H1 (cell line): ENCODE data around the gene FLOT1.

ENCODE experiments used
- CBX5 ChIP-seq: fragments of 300-800, 300-1000 bp; sonication (generic); IDR thresholded peaks from 2 replicates; pipeline ENCODE4 v1.7.1; 2016; ENCODE audit warnings: antibody characterized with exemption, low read length, low read depth
- CTCF ChIP-seq, 3 experiments: IDR thresholded peaks; 1 replicate in 2 of 3; 2 replicates in 1 of 3; pipeline versions ENCODE4 v1.5.1 to v1.6.1; 2011; ENCODE audit warnings: low read length in 3 of 3, mild to moderate bottlenecking in 3 of 3, inconsistent platforms in 2 of 3, low read depth in 1 of 3, moderate library complexity in 1 of 3; ENCODE audit not compliant: insufficient read depth in 1 of 3; ENCODE audit errors: control extremely low read depth in 1 of 3
- EZH2 ChIP-seq: fragments of 200-600 bp; sonication (generic); IDR thresholded peaks from 2 replicates; pipeline ENCODE4 v1.7.1; 2012; ENCODE audit warnings: low read depth, mild to moderate bottlenecking, moderate library complexity, low read length, inconsistent platforms; ENCODE audit not compliant: severe bottlenecking
- KDM4A ChIP-seq: IDR thresholded peaks from one replicate; pipeline ENCODE4 v1.7.1; 2012; ENCODE audit warnings: low read depth, mild to moderate bottlenecking, moderate library complexity, low read length, inconsistent platforms; ENCODE audit not compliant: severe bottlenecking
- POLR2A ChIP-seq, 2 experiments: IDR thresholded peaks; 1 replicate in 1 of 2; 2 replicates in 1 of 2; pipeline ENCODE4 v1.6.1; 2011; ENCODE audit warnings: low read depth in 2 of 2, low read length in 2 of 2, mild to moderate bottlenecking in 2 of 2; ENCODE audit errors: control extremely low read depth in 1 of 2
- SP4 ChIP-seq: IDR thresholded peaks from 2 replicates; pipeline ENCODE4 v1.6.1; 2012; ENCODE audit warnings: low read length, inconsistent platforms
- SUZ12 ChIP-seq: fragments of 200-600 bp; sonication (generic); IDR thresholded peaks from 2 replicates; pipeline ENCODE4 v1.6.1; 2012; ENCODE audit warnings: mild to moderate bottlenecking, inconsistent platforms, low read length, moderate library complexity, mixed read lengths
- YY1 ChIP-seq: IDR thresholded peaks from 2 replicates; pipeline ENCODE4 v1.6.1; 2011; ENCODE audit warnings: low read depth, mild to moderate bottlenecking, low read length
- TF ChIP-seq, protein P1 (sequence below): IDR thresholded peaks from 2 replicates; pipeline ENCODE4 v1.6.1; 2011; ENCODE audit warnings: low read length, improper control_type of control experiment

GRCh38 chr6:30789606-30790005, 47.1 kb upstream of the FLOT1 start:
- no peak for TF ChIP-seq CTCF (IDR thresholded peaks at IDR 0.05; ENCODE audit: control extremely low read depth in 1 of 3, insufficient read depth in 1 of 3, low read depth in 1 of 3, low read length in 3 of 3)
- no peak for TF ChIP-seq KDM4A
- no peak for TF ChIP-seq YY1
- no peak for TF ChIP-seq SP4
- no peak for TF ChIP-seq CBX5
- no peak for TF ChIP-seq SUZ12
- TF ChIP-seq, protein P1, sequence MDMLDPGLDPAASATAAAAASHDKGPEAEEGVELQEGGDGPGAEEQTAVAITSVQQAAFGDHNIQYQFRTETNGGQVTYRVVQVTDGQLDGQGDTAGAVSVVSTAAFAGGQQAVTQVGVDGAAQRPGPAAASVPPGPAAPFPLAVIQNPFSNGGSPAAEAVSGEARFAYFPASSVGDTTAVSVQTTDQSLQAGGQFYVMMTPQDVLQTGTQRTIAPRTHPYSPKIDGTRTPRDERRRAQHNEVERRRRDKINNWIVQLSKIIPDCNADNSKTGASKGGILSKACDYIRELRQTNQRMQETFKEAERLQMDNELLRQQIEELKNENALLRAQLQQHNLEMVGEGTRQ = no peak
- no peak for TF ChIP-seq EZH2
- TF ChIP-seq POLR2A (IDR thresholded peaks at IDR 0.05; ENCODE audit: control extremely low read depth in 1 of 2, low read depth in 2 of 2, low read length in 2 of 2) = no peak
